MM.1S (cell line): ENCODE measurements around the gene RSRC1.

Experiments used
- EZH2 ChIP-seq: fragments of 300-600 bp; sonication (generic); optimal IDR thresholded peaks from 2 replicates; pipeline ENCODE3; 2017; ENCODE audit warnings: low read depth, mild to moderate bottlenecking, antibody characterized with exemption, low read length, mixed read lengths
- TF ChIP-seq, protein P1 (sequence below): fragments of 300-600 bp; sonication (generic); IDR thresholded peaks from 2 replicates; pipeline ENCODE4 v1.5.1; 2016; ENCODE audit warnings: antibody characterized with exemption, low read length, mixed read lengths

DNA sequence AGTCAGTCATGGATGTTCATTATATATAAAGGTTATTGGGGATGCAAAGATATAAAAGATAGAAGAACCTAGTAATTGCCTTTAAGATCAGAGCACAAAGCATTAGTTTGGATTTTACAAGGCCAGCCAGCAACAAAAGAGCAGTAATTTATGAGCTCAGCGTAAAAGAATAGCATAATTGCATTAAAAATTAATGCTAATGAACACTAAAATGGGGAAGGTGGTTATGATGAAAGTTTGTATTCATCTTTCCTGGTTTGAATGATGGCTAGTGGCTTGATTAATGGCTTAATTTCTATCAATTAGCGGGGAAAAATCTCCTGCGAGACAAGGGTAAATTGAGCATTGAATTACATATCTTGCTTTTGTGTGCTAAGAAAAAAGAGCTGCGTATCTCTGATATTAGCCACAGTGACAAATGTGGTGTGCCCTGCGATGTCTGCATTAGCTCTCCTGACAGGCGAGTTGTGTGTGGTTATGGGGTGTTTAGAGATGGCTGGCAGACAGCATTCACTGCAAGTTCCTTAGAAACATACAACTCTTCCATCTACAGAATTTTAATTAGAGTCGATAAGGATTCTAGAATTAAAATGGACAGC, 418.3 kb downstream of the RSRC1 start:
- TF ChIP-seq, protein P1, sequence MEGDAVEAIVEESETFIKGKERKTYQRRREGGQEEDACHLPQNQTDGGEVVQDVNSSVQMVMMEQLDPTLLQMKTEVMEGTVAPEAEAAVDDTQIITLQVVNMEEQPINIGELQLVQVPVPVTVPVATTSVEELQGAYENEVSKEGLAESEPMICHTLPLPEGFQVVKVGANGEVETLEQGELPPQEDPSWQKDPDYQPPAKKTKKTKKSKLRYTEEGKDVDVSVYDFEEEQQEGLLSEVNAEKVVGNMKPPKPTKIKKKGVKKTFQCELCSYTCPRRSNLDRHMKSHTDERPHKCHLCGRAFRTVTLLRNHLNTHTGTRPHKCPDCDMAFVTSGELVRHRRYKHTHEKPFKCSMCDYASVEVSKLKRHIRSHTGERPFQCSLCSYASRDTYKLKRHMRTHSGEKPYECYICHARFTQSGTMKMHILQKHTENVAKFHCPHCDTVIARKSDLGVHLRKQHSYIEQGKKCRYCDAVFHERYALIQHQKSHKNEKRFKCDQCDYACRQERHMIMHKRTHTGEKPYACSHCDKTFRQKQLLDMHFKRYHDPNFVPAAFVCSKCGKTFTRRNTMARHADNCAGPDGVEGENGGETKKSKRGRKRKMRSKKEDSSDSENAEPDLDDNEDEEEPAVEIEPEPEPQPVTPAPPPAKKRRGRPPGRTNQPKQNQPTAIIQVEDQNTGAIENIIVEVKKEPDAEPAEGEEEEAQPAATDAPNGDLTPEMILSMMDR, result no peak
- no peak for TF ChIP-seq EZH2
